Peyer's patch (tissue), 4 donors: Measurements from ENCODE around the gene MAP6D1. TPM values are rescaled to one million over a fixed set of nuclear protein-coding genes. Genes with fewer than 3 reads are reported as not detected.

Experiments
- DNase-seq, 3 donors: peaks; one replicate each; pipeline ENCODE4 v3.0.0-alpha.2; 2017 to 2019
- H3K27ac ChIP-seq, 4 donors: fragments of 200-600 bp; sonication (generic); one replicate each; pipeline ENCODE4 v1.5.1; 2016 to 2019
- H3K27me3 ChIP-seq, 2 donors: fragments of 200-600 bp; sonication (generic); one replicate each; pipeline ENCODE4 v1.5.1; 2019
- H3K36me3 ChIP-seq, 3 donors: fragments of 200-600 bp; sonication (generic); one replicate each; pipeline ENCODE4 v1.5.1; 2016 to 2019
- H3K4me1 ChIP-seq, 4 donors: fragments of 200-600 bp; sonication (generic); one replicate each; pipeline ENCODE4 v1.5.1; 2016 to 2019
- H3K4me3 ChIP-seq, 4 donors: fragments of 200-600 bp; sonication (generic); 1 replicate in 3 of 4; 2 replicates in 1 of 4; pipeline ENCODE4 v1.5.1; 2016 to 2019; ENCODE audit warnings: mild to moderate bottlenecking in 1 of 4
- H3K9me3 ChIP-seq, 4 donors: fragments of 200-600 bp; sonication (generic); one replicate each; pipeline ENCODE4 v1.5.1; 2016 to 2019; ENCODE audit warnings: mild to moderate bottlenecking in 1 of 4
- POLR2A ChIP-seq, 2 donors: fragments of 450-650 bp; IDR thresholded peaks; one replicate each; pipeline ENCODE4 v1.5.1; 2017; ENCODE audit warnings: antibody characterized with exemption in 2 of 2, mild to moderate bottlenecking in 2 of 2, moderate library complexity in 2 of 2
- total RNA-seq, 4 donors: library from RNA; depleted of rRNA; stranded (reverse); fragments of >200 nt; gene quantifications; one replicate each; pipeline ENCODE4 v1.1.0, GENCODE V29; 2016
- TF ChIP-seq, protein P1 (sequence below), 6 experiments: fragments of 450-650 bp in 4 of 6; fragments of 200-600 bp in 2 of 6; sonication (generic) in 1 of 6; IDR thresholded peaks; one replicate each; pipeline ENCODE4 v1.5.1; 2017 to 2019; ENCODE audit warnings: antibody characterized with exemption in 6 of 6, mild to moderate bottlenecking in 3 of 6, moderate library complexity in 1 of 6

MAP6D1 gene
- 1 to 10 TPM in 3 of 4 donors, not detected in 1; 1.8 to 9.9 (median 2.0) TPM for total RNA-seq

DNA sequence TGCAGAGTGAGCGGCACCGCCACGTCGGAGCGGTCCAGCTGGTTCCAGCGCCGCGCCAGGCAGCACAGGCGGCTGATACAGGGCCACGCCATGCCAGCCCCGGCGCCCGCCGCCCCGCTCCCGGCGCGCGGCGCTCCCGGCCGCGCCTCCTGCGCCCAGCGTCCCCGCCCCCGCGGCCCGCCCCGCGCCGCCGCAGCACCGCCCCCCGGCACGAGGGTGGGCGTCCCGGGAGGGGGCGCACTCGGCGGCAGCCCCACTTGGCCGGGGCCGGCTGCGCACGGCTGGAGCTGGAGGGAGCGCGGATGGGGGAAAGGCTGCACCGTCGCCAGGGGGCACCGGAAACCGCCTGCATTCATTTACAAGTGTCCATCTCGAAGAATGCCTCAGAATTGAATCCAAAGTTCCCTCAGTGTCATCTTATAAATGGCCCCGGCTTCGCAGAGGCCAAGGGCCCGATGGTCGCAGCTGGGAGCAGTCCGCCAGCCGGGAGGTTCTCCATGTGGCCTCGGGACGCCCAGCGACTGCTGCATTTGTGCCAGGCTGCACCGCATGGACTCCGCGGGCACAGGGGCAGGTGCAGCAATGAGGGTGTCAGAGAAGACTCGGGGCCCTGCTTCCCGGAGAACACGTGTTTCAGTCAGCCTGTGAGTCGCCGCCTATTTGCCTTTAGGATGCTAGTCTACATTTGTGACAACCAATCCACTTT lies at the start of gene MAP6D1:
TSS of gene MAP6D1 (minus strand) at position 122 of the 706 bp plus-strand sequence. CDS start at position 92, 30 bp downstream.
- peak in 2 of 3 donors; percentile 22 to 58 for DNase-seq
- H3K4me1 ChIP-seq, result peaks cover 0 to 10% (median 6%) of the 10 kb centered on the region in 4 donors
- H3K27me3 ChIP-seq, result no peaks in the 10 kb centered on the region
- peaks cover 0 to 21% (median 0%) of the 10 kb centered on the region in 3 donors for H3K36me3 ChIP-seq
- H3K27ac ChIP-seq, result peak within 1 kb of the TSS in 1 of 4 donors; percentile 58
- H3K4me3 ChIP-seq, result peak within 1 kb of the TSS; percentile 44 to 65 (median 61)
- no peak for TF ChIP-seq POLR2A (IDR thresholded peaks at IDR 0.05)
- TF ChIP-seq, protein P1, sequence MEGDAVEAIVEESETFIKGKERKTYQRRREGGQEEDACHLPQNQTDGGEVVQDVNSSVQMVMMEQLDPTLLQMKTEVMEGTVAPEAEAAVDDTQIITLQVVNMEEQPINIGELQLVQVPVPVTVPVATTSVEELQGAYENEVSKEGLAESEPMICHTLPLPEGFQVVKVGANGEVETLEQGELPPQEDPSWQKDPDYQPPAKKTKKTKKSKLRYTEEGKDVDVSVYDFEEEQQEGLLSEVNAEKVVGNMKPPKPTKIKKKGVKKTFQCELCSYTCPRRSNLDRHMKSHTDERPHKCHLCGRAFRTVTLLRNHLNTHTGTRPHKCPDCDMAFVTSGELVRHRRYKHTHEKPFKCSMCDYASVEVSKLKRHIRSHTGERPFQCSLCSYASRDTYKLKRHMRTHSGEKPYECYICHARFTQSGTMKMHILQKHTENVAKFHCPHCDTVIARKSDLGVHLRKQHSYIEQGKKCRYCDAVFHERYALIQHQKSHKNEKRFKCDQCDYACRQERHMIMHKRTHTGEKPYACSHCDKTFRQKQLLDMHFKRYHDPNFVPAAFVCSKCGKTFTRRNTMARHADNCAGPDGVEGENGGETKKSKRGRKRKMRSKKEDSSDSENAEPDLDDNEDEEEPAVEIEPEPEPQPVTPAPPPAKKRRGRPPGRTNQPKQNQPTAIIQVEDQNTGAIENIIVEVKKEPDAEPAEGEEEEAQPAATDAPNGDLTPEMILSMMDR (IDR thresholded peaks at IDR 0.05), result peak in 3 of 6 experiments; percentile 11 to 16 (median 13)
- H3K9me3 ChIP-seq, result no peaks in the 10 kb centered on the region

DNA sequence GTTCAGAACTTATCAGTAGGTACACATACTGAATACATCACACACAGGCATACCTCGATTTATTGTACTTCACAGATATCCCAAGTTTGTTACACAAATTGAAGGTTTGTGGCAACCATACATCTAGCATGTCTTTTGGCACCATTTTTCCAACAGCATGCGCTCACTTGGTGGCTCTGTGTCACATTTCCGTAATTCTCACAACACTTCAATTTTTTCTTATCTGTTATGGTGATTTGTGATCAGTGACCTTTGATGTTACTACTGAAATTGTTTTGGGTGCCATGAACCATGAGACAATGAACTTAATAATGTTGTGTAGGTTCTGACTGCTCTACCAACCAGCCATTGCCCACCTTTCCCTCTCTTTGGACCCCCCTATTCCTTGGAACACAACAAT lies 48.5 kb upstream of the MAP6D1 start:
- TF ChIP-seq POLR2A (IDR thresholded peaks at IDR 0.05), result no peak
- TF ChIP-seq, protein P1 (IDR thresholded peaks at IDR 0.05), result no peak
- no peak for DNase-seq
- no peak overlapping the region for H3K27ac ChIP-seq

DNA sequence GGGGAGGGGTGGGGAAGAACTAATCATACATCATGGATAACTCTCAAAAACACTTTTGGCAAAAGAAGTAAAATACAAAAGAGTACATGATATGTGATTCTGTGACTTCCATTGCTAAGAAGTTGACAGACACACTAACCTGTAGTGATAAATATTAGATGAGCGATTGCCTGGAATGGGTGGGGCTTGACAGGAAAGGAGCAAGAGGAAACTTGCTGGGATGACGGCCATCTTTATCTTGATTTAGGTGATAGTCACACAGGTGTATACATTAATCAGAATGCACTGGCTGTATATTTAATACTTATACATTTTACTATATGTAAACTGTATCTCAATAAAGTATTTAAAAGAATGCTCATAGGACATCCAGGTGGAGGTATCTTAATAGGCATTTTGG lies 46.2 kb upstream of the MAP6D1 start:
- H3K4me3 ChIP-seq, result no peak overlapping the region

More for the DNA sequence above, 48.5 kb upstream of the MAP6D1 start:
- H3K27me3 ChIP-seq, result no peaks in the 10 kb centered on the region
- H3K9me3 ChIP-seq, result no peaks in the 10 kb centered on the region
- peaks cover 0 to 5% (median 0%) of the 10 kb centered on the region in 3 donors for H3K36me3 ChIP-seq
- no peaks in the 10 kb centered on the region for H3K4me1 ChIP-seq
- H3K4me3 ChIP-seq, result no peak overlapping the region

DNA sequence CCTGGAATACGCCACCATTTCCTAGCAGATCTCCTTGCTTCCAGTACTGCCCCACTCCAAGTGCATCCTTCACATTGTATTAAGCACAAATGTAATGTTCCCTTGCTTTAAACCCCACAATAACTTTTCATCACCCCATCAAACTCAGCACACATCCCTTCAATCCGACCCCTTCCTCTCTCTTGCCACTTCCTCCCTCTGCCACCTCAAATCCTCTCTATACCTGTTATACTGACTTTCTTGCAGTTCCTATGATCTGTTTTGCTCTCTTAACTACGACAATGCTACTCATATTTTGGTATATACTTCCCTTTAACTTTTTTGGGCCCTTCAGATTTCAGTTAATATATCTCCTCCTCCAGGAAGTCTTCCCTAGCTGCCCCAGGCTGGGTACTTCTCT lies 45.2 kb upstream of the MAP6D1 start:
- DNase-seq, result no peak
- Histone ChIP-seq H3K4me3 (no peak overlapping the region), H3K36me3 (peaks cover 0 to 25% (median 0%) of the 10 kb centered on the region in 3 donors), H3K27ac (no peak overlapping the region), H3K4me1 (no peaks in the 10 kb centered on the region), H3K27me3 (no peaks in the 10 kb centered on the region), H3K9me3 (no peaks in the 10 kb centered on the region)
- TF ChIP-seq, protein P1 (IDR thresholded peaks at IDR 0.05), result no peak
- no peak for TF ChIP-seq POLR2A (IDR thresholded peaks at IDR 0.05)

More for the DNA sequence above, 46.2 kb upstream of the MAP6D1 start:
- TF ChIP-seq, protein P1 (IDR thresholded peaks at IDR 0.05), result no peak
- TF ChIP-seq POLR2A (IDR thresholded peaks at IDR 0.05), result no peak
- H3K9me3 ChIP-seq, result no peaks in the 10 kb centered on the region
- peaks cover 0 to 15% (median 0%) of the 10 kb centered on the region in 3 donors for H3K36me3 ChIP-seq
- H3K27me3 ChIP-seq, result no peaks in the 10 kb centered on the region
- no peaks in the 10 kb centered on the region for H3K4me1 ChIP-seq
- no peak for DNase-seq
- no peak overlapping the region for H3K27ac ChIP-seq

DNA sequence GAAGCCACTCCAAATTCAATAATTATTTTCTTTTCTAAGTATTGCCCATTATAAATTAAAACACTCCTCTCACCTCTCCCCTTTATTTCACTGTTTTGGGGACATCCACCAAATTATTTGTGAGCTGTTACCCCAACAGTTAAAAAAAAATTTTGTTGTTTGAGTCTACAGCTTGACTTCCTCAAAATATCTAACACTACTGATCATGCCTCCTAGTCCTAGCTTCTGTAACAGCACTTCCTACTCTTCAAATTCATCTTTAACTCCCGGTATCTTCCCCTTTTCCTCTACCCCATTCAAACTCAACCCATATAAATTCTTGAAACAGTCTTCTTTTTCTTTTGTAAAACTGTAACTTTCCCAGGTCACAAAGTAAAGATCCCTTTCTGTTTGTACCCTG lies 43.4 kb upstream of the MAP6D1 start:
- TF ChIP-seq, protein P1 (IDR thresholded peaks at IDR 0.05), result no peak
- TF ChIP-seq POLR2A (IDR thresholded peaks at IDR 0.05), result no peak
- H3K4me3 ChIP-seq, result no peak overlapping the region
- no peak for DNase-seq
- no peak overlapping the region for H3K27ac ChIP-seq
- H3K27me3 ChIP-seq, result no peaks in the 10 kb centered on the region
- H3K36me3 ChIP-seq, result peaks cover 0 to 39% (median 0%) of the 10 kb centered on the region in 3 donors
- no peaks in the 10 kb centered on the region for H3K4me1 ChIP-seq
- H3K9me3 ChIP-seq, result no peaks in the 10 kb centered on the region
